SK-N-SH (cell line): ENCODE measurements around the gene KRTAP10-1. TPM values are rescaled to one million over a fixed set of nuclear protein-coding genes. Genes with fewer than 3 reads are reported as not detected.

Experiments used
- CTCF ChIA-PET: fragments of 300-600, 350-600 bp; formaldehyde crosslinking; extraction: SDS; loops from one replicate; lab custom pipeline; 2021; lab: Yijun Ruan, JAX
- POLR2A ChIA-PET: fragments of 350-600 bp; sonication (Branson Sonifier 250); formaldehyde crosslinking; extraction: SDS; loops from one replicate; lab custom pipeline; 2020; ENCODE audit warnings: antibody characterized with exemption, inconsistent platforms; lab: Yijun Ruan, JAX
- DNase-seq: peaks from one replicate; pipeline ENCODE4 v3.0.0; 2012
- H2AFZ ChIP-seq: fragments of 200-600 bp; sonication (generic); 2 replicates; pipeline ENCODE4 v1.8.1; 2016; ENCODE audit warnings: antibody characterized with exemption, mild to moderate bottlenecking, low read depth
- H3F3A ChIP-seq: fragments of 200-600 bp; sonication (generic); replicated peaks from 2 replicates; pipeline ENCODE3; 2016; ENCODE audit warnings: antibody characterized with exemption, mild to moderate bottlenecking; ENCODE audit not compliant: insufficient read depth
- H3K27ac ChIP-seq, 2 experiments: fragments of 200-500 bp in 1 of 2; fragments of 200-600 bp in 1 of 2; sonication (Bioruptor generic) in 1 of 2; sonication (generic), shearing (Covaris generic) in 1 of 2; 2 replicates each; pipeline versions ENCODE4 v1.5.1 to v1.6.1; 2014 to 2016; ENCODE audit warnings: low read depth in 2 of 2, inconsistent platforms in 1 of 2, low read length in 1 of 2, mild to moderate bottlenecking in 1 of 2, mixed read lengths in 1 of 2
- H3K27me3 ChIP-seq: fragments of 200-600 bp; sonication (generic), shearing (Covaris generic); 2 replicates; pipeline ENCODE4 v1.6.1; 2016; ENCODE audit warnings: mixed run types; ENCODE audit not compliant: insufficient read depth
- H3K36me3 ChIP-seq, 2 experiments: fragments of 200-500 bp in 1 of 2; fragments of 200-600 bp in 1 of 2; sonication (Bioruptor generic) in 1 of 2; sonication (generic) in 1 of 2; replicated peaks in 1 of 2; 2 replicates each; pipeline versions ENCODE3 to v1.5.1; 2014 to 2016; ENCODE audit warnings: low read length in 1 of 2, mild to moderate bottlenecking in 1 of 2; ENCODE audit not compliant: insufficient read depth in 2 of 2, control insufficient read depth in 1 of 2
- H3K4me1 ChIP-seq, 2 experiments: fragments of 200-500 bp in 1 of 2; fragments of 200-600 bp in 1 of 2; sonication (Bioruptor generic) in 1 of 2; sonication (generic), shearing (Covaris generic) in 1 of 2; 2 replicates each; pipeline versions ENCODE4 v1.5.1 to v1.6.1; 2014 to 2016; ENCODE audit warnings: low read depth in 1 of 2, low read length in 1 of 2, mixed run types in 1 of 2; ENCODE audit not compliant: insufficient read depth in 2 of 2, control insufficient read depth in 1 of 2
- H3K4me2 ChIP-seq: fragments of 200-600 bp; sonication (generic), shearing (Covaris generic); 2 replicates; pipeline ENCODE4 v1.6.1; 2017; ENCODE audit warnings: mixed run types
- H3K4me3 ChIP-seq, 2 experiments: fragments of 200-500 bp in 1 of 2; fragments of 200-600 bp in 1 of 2; sonication (Bioruptor generic) in 1 of 2; sonication (generic), shearing (Covaris generic) in 1 of 2; 2 replicates each; pipeline versions ENCODE4 v1.5.1 to v1.8.1; 2014 to 2016; ENCODE audit warnings: low read depth in 2 of 2, inconsistent platforms in 1 of 2, low read length in 1 of 2, mild to moderate bottlenecking in 1 of 2, mixed read lengths in 1 of 2, moderate library complexity in 1 of 2
- H3K79me2 ChIP-seq: fragments of 200-600 bp; sonication (generic); 2 replicates; pipeline ENCODE4 v1.8.1; 2017; ENCODE audit warnings: mild to moderate bottlenecking; ENCODE audit not compliant: insufficient read depth
- H3K9ac ChIP-seq: fragments of 200-600 bp; sonication (generic); 2 replicates; pipeline ENCODE4 v1.6.1; 2017; ENCODE audit warnings: mixed run types
- H3K9me2 ChIP-seq: fragments of 200-600 bp; sonication (generic); 2 replicates; pipeline ENCODE4 v1.6.1; 2017; ENCODE audit warnings: mixed run types
- H3K9me3 ChIP-seq: fragments of 200-600 bp; sonication (generic); 2 replicates; pipeline ENCODE4 v1.6.1; 2017; ENCODE audit warnings: mixed run types, mild to moderate bottlenecking, moderate library complexity
- H4K20me1 ChIP-seq: fragments of 200-600 bp; sonication (generic); 2 replicates; pipeline ENCODE4 v1.6.1; 2017; ENCODE audit warnings: mild to moderate bottlenecking, mixed run types; ENCODE audit not compliant: insufficient read depth
- ELF1 ChIP-seq: IDR thresholded peaks from 2 replicates; pipeline ENCODE4 v1.4.0; 2012
- FOXM1 ChIP-seq: IDR thresholded peaks from 2 replicates; pipeline ENCODE4 v1.4.0; 2012; ENCODE audit warnings: low read depth, mild to moderate bottlenecking
- GABPA ChIP-seq: IDR thresholded peaks from 2 replicates; pipeline ENCODE4 v1.4.0; 2012; ENCODE audit warnings: low read depth, mild to moderate bottlenecking
- JUND ChIP-seq: IDR thresholded peaks from 2 replicates; pipeline ENCODE4 v1.4.0; 2012
- MXI1 ChIP-seq: IDR thresholded peaks from 2 replicates; pipeline ENCODE4 v1.6.1; 2012; ENCODE audit warnings: mild to moderate bottlenecking, low read depth, low read length, improper control_type of control experiment
- NFIC ChIP-seq: IDR thresholded peaks from 2 replicates; pipeline ENCODE4 v1.4.0; 2012; ENCODE audit warnings: borderline replicate concordance
- RAD21 ChIP-seq: IDR thresholded peaks from 2 replicates; pipeline ENCODE4 v1.6.1; 2012; ENCODE audit warnings: mild to moderate bottlenecking, low read length
- USF1 ChIP-seq: IDR thresholded peaks from 2 replicates; pipeline ENCODE4 v1.4.0; 2012; ENCODE audit warnings: low read depth, borderline replicate concordance
- USF2 ChIP-seq: fragments of 150-350 bp; IDR thresholded peaks from 2 replicates; pipeline ENCODE4 v1.6.1; 2017; ENCODE audit warnings: antibody characterized with exemption, low read length, low read depth, borderline replicate concordance
- ZBTB33 ChIP-seq: IDR thresholded peaks from 2 replicates; pipeline ENCODE4 v1.4.0; 2012; ENCODE audit warnings: low read depth, borderline replicate concordance
- WGBS: methylation state at CpG from one replicate; pipeline ENCODE4 v1.1.6; 2017; ENCODE audit warnings: low lambda C conversion rate; 5-methylcytosine and 5-hydroxymethylcytosine counted together
- polyA plus RNA-seq, 3 experiments: library from polyadenylated mRNA; depleted of rRNA; stranded (reverse); fragments of >200 nt; gene quantifications; 2 replicates each; pipeline ENCODE4 v1.2.3, GENCODE V29; 2012
- TF ChIP-seq, protein P1 (sequence below): IDR thresholded peaks from 2 replicates; pipeline ENCODE4 v1.6.1; 2012; ENCODE audit warnings: mild to moderate bottlenecking, low read depth, low read length, moderate library complexity

KRTAP10-1 gene
- polyA plus RNA-seq, 1 of the 3 experiments (the other 2 are of a cell fraction) = not detected

- Histone ChIP-seq H3K36me3 (no peaks in the 10 kb centered on the region), H3K4me1 (no peaks in the 10 kb centered on the region), H3K27ac (no peak overlapping the region), H3K79me2 (no peaks in the 10 kb centered on the region), H3K4me3 (no peak overlapping the region), H3K27me3 (peaks cover 32% of the 10 kb centered on the region; the same call in 1 of the 2 replicates), H3K9me3 (no peaks in the 10 kb centered on the region), H3K9me2 (no peaks in the 10 kb centered on the region), H2AFZ (no peak overlapping the region), H3F3A (no peaks in the 10 kb centered on the region), H3K4me2 (no peak overlapping the region), H4K20me1 (no peaks in the 10 kb centered on the region), H3K9ac (no peak overlapping the region)
- ChIA-PET POLR2A (no interaction called here), CTCF (no interaction called here)
- no peak for DNase-seq
- 45% methylated on average over 17 of the region's 18 CpGs for WGBS
- TF ChIP-seq JUND = no peak
- TF ChIP-seq NFIC = no peak
Observed at GRCh38 chr21:44567481-44568171, 27.6 kb upstream of the KRTAP10-1 start.

DNA sequence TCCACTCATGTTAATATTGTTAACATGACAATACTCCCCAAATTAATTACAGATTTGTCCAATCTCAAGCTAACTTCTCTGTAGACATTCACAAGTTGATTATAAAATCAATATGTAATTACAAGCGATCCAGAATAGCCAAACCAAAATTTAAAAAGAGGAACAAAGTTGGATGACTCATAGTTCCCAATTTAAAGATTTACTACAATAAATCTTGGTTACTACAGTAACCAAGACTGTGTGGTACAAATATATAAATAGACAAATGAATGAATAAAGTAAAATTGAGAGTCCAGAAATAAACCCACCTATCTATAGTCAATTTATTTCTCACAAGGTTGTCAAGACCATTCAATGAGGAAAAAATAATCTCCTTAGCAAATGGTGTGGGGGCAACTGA lies 26.4 kb upstream of the KRTAP10-1 start:
- no peaks in the 10 kb centered on the region for H3K9me2 ChIP-seq
- H3K4me2 ChIP-seq = no peak overlapping the region
- H3F3A ChIP-seq = no peaks in the 10 kb centered on the region
- H3K9ac ChIP-seq = no peak overlapping the region
- H3K36me3 ChIP-seq = no peaks in the 10 kb centered on the region
- no peaks in the 10 kb centered on the region for H3K9me3 ChIP-seq
- no peak overlapping the region for H3K27ac ChIP-seq
- peaks cover 19% of the 10 kb centered on the region; the same call in 1 of the 2 replicates for H3K27me3 ChIP-seq
- ChIA-PET CTCF (interaction anchor here (1.0 kb wide), 1 partner anchor 227 kb away, joined by 3 read pairs; no protein-coding TSS in a partner anchor), POLR2A (no interaction called here)
- no peaks in the 10 kb centered on the region for H3K4me1 ChIP-seq
- 2% methylated on average over 1 of the region's 1 CpG for WGBS
- no peak overlapping the region for H3K4me3 ChIP-seq
- H4K20me1 ChIP-seq = no peaks in the 10 kb centered on the region
- no peaks in the 10 kb centered on the region for H3K79me2 ChIP-seq
- no peak for DNase-seq
- TF ChIP-seq JUND (no peak), USF1 (no peak), USF2 (no peak), GABPA (no peak), MXI1 (no peak), ZBTB33 (no peak), ELF1 (no peak), FOXM1 (no peak), RAD21 (no peak)
- TF ChIP-seq, protein P1, sequence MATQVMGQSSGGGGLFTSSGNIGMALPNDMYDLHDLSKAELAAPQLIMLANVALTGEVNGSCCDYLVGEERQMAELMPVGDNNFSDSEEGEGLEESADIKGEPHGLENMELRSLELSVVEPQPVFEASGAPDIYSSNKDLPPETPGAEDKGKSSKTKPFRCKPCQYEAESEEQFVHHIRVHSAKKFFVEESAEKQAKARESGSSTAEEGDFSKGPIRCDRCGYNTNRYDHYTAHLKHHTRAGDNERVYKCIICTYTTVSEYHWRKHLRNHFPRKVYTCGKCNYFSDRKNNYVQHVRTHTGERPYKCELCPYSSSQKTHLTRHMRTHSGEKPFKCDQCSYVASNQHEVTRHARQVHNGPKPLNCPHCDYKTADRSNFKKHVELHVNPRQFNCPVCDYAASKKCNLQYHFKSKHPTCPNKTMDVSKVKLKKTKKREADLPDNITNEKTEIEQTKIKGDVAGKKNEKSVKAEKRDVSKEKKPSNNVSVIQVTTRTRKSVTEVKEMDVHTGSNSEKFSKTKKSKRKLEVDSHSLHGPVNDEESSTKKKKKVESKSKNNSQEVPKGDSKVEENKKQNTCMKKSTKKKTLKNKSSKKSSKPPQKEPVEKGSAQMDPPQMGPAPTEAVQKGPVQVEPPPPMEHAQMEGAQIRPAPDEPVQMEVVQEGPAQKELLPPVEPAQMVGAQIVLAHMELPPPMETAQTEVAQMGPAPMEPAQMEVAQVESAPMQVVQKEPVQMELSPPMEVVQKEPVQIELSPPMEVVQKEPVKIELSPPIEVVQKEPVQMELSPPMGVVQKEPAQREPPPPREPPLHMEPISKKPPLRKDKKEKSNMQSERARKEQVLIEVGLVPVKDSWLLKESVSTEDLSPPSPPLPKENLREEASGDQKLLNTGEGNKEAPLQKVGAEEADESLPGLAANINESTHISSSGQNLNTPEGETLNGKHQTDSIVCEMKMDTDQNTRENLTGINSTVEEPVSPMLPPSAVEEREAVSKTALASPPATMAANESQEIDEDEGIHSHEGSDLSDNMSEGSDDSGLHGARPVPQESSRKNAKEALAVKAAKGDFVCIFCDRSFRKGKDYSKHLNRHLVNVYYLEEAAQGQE = no peak
- H2AFZ ChIP-seq = no peak overlapping the region
